ENCODE measurements around the gene TBATA.
"Not testable (repeated sequence)": the region's sequence is repeated elsewhere in the genome, so short reads cannot be mapped to it uniquely, and the experiment has no call there.

Gene TBATA

DNA sequence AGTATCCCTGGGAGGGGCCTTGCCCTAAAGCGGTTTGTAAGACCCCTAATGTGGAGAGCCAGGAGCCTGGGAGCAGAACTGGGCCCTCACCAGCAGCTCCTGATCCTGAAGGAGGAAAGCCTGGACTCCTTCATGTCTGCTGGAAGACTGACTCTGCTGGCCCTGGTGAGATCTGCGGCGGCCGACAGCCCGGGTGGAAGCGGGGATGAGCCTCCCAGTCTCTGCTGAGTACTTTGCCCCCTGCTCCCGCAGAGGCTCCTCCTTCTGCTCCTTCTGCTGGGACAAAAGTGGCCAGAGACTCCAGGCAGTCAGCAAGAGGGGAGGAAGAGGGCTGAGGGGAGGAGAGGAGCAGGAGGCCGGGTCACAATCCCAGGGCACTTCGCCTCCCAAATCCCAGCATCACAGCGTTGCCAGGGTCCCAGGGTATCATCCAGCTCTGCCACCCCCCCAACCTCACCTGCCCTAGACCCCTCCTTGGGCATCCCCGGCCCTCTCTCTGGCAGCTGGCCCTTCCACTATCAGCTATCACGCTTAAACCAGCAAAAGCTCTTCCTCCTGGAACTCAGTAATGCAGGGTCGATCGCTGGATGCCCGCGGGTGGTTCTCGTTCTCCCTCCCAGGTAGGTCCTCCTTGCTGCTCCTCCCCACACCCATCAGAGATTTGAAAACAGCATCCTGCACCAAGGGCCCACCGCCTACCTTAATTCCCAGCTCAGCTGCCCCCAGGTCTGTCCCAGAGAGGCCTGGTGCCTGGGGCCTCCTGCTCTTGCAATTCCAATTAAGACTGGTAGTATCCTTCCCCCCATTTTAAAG lies 7.9 kb downstream of the TBATA start:
- DNase-seq, result no peak

DNA sequence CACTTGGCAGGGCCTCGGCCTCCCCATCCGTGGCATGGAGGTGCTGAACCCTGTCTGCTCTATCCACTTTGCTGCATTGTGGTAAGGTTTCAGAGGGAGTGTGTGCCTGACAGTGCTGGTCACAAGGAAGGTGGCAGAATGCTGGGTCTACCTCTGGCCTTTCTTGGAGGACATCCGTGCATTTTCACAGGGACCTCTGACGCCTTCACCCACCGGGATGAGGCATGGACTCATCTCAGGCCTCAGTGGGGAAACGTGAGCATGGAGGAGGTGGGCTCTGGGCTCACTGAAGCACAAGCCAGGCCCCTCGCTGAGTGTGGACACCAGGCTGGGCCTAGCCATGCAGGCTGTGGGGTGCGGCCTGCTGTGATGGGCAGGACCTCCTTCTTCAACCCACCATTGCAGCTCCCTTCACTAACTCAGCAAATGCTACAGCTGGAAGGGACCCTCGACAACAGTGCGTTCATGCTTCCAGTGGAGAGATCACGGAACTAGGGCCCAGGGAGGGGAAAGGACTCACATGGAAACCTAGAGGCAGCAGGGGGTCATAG lies 8.6 kb downstream of the TBATA start:
- DNase-seq, result no peak

DNA sequence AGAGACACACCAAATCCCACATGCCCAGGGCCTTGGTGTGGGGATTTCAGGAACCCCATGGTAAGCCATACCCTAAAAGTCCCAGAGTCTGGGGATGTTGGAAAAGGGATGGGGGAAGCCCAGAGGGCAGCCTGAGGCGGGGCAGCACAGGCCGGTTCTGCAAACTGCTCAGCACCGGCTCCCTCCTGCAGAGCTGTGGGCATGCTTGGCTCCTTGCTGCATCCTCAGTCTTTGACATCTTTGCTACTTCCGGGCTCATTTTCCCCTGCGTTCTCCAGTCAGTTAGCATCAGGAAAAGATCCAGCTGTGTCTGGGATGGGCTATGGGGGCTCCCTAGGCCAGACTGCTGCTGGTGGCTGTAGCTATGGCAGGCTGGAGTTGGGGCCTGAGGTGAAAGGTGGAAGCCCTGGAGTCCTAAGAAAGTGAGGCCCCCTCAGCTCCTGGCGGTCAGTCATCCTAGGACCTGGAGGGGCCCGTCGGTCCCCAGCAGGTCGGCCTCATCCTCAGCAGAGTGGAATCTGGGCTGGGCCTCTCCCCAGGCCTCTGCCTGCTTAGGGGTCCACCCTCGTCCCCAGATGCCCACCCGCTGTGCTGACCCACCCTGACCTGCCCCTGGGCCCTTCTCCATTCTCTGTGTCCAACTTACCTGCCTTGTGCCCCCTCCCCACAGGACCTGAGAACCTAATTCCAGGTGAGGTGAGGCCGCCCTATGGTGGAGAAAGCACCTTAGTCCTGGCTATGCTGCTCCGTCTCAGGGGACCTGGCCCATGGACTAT lies 9.3 kb downstream of the TBATA start:
- DNase-seq, result no peak

DNA sequence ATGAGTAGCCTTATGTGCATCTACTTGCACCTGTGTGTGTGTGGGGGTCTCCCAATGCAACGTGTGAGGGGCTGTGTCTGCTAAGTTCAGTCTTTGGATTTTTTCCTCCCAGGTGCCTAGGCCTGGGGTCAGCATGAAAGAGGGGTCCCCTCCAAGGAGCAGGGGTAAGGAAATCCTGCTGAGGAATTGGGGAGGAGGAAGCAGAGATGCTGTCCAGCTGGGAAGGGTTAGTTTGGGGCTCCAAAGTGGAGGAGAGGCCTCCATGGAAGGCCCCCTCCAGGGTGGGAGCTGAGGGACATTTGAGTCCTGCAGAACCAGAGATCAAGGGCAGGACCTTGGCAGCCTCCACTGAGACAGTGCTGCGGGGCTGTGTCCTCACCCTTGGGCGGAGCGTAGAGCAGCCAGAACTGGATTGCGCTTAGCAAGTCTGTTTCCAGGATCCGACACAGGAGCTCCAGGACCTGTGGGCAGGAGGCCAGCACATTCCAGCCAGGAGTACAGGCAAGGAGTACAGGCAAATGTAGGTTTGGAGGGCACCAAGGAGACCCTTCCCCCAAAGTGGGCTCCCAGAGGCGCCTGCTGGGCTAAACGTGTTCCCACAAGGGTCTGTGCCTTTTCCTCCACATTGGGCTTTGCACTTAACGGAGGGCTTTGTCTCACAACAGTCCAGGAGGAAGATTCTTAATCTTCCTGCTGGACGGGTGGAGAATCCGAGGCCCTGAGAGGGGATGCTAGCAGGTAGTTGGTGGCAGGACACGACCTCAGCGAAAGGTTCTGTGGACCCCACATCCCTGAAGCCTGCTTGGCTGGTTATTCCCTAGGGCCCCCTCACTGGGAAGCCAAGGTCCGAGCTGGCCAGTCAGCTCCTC lies 10.1 kb downstream of the TBATA start:
- DNase-seq, result no peak

DNA sequence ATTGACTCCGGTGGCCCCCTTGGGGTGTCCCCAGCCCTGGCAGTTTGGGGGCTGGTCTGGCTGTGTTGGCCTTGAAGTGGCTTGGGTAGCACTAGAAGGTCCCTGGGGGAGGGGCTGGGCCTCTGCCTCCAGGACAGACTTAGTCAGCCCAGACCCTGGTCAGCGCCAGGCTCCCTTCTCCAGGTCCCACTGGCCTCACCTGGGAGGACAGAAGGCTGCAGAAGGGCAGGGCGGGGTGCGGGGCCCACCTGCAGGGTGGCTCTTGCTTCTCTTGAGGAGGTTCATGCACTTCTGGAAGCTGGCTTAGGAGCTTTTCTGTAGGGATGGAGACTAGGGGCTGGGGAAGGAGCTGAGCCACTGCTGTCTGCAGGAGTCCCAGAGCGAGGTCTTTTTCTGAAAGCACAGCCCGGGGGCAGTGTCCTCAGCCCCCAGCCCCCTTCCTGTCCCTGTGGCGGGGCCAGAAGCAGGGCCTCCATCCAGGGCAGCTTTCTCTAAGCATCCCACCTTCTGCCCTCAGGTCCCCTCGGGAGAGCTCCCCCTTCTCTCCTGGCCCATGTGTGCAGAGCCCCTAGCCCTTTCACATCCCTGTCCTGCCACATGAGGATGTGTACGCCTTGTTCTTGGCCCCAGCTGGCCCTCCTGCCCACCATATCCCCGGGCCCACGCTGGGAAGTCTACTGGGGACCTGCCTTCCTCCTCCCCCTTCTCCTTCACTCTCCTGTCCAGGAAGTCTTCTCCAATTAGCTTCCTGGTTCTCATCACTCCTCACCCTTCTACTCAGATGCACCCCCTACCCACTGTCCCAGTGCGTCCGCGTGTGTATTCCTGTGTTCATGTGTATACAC lies 11.0 kb downstream of the TBATA start:
- no peak for DNase-seq

DNA sequence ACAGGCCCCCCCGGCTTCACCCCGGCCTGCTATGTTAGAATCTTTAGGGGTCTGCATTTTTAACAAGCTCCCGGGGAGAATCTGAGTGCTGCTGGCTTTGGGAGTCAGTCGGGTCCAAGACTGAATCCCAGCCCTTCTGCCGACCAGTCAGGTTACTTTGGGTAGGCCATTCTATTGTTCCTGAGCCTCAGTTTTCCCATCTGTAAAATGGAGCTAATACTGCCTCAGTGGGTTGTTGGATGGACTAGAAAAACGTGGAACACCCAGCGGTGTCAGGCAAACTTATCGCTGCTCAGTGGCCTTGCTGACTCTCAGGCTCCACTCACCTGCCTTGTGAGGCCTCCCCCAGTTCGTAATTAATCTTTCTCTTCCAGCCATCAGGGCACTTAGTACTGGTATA lies 11.7 kb downstream of the TBATA start:
- no peak for DNase-seq

DNA sequence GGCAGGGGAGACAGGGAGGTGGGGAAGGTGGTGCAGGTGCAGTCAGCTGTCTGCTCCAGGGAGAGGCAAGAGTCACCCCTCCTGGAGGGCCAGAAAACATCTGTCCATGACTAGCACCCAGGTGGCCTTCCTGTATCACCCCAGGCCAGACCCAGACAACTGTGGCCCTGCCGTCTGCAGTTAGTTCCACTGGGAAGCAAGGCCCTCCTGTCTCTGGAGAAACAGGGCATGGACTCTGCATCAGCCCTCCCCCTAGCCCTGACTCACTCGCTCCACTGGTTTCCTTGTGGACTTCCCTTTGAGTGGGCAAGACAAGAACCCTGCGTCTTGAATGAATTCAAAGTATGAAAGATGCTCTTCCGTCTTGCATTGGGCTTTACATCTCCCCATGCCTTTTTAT lies 12.6 kb downstream of the TBATA start:
- DNase-seq, result no peak

DNA sequence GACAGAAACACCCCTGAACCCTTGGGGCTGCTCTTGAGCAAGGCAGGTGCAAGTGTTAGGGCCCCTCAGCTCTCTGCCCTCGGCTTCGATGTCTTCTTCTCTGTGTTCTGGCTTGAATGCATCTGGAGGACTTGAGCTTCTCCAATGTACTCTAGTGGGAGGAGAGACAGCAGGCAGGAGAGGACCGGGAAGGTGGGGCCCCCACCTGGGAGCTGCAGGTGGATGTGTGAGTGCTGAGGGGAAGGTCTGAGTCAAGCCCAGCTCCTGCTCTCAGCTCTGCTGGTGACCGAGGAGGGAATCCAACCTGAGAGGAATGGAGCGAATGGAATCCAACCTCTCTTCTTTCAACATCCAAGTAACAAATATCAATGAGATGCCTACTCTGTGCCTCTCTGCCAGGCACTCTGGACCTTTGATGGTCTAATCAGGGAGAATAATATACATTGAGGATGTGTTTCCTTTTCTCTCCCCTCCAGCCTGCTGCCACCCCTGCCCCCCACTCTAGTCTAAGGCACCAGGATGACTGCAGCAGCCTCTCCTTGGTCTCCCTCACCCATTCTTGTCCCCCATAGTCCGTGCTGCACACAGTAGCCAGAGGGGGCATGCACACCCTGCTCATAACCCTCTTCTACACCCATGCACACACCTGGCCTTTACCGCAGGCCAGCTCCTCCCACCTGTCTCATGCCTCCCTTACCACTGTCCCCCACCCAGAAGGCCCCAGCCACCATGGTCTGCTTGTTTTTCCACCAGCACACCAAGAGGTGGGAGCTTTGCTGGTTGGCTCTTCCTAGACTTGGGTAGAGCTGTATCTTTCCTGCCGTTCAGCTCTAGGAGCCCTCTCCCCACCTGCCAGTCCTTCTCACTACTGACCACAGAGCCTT lies 13.6 kb downstream of the TBATA start:
- no peak for DNase-seq

DNA sequence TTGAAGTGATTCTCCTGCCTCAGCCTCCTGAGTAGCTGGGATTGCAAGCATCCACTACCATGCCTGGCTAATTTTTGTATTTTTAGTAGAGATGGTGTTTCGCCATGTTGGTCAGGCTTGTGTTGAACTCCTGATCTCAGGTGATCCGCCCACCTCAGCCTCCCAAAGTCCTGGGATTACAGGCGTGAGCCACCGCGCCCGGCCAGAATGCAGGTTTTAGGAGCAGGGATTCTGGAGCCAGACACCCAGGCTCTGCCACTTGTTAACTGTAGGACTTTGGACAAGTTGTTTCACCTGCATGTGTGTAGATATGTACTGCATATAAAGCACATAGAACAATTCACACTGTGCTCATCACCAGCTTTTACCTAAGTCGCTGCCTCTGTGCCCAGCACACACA lies 14.7 kb downstream of the TBATA start:
- DNase-seq, result not testable (repeated sequence)

DNA sequence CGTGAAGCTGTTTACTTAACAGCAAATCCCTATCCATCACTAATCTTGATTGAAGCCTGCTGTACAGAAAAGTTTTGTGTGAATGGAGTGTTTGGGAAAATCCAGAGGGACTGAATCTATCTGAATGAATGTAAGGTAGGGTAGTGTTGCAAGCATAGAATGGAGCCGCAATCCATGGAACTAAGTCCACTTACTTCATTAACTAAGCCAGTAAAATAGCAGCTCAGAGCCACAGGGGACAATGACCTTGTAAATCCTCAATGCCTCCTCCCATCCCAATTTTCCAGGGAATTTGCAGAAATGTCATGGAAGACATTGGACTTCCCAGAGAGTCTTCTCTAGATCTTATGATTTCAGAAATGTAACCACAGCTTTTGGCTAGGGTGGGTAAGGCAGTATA lies 15.2 kb downstream of the TBATA start:
- no peak for DNase-seq

DNA sequence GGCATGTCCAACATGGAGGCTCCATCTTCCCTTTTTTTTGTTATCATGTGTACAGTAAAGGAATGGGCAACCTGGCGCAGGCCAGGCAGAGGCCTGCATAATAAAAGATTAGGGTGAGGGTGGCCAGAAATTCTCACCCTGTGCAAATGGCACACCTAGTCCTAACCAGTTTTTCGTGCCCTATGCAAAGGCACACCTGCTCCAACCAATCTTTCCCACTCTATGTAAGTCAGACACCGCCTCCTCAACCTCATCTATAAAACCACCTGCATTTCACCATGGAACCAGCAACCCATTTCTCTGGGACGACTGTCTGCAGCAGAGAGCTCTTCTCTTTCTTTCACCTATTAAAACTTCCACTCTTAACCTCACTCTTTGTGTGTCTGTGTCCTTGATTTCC lies 16.1 kb downstream of the TBATA start:
- DNase-seq, result no peak

DNA sequence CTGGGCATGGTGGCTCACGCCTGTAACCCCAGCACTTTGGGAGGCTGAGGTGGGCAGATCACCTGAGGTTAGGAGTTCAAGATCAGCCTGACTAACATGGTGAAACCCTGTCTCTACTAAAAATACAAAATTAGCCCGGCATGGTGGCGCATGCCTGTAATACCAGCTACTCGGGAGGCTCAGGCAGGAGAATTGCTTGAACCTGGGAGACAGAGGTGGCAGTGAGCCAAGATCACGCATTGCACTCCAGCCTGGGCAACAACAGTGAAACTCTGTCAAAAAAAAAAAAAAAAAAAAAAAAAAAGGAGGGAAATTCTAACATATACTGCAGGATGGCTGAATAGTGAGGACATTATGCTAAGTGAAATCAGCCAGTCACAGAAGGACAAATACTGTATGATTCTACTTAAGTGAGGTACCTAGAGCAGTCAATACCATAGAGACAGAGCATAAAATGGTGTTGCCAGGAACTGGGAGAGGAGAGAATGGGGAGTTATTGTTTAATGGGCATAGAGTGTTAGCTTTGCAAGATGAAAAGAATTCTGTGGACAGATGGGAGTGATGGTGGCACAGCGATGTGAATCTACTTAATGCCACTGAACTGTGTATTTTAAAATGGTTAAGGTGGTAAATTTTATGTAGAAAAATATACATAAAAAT lies 17.0 kb downstream of the TBATA start:
- DNase-seq, result not testable (repeated sequence)

DNA sequence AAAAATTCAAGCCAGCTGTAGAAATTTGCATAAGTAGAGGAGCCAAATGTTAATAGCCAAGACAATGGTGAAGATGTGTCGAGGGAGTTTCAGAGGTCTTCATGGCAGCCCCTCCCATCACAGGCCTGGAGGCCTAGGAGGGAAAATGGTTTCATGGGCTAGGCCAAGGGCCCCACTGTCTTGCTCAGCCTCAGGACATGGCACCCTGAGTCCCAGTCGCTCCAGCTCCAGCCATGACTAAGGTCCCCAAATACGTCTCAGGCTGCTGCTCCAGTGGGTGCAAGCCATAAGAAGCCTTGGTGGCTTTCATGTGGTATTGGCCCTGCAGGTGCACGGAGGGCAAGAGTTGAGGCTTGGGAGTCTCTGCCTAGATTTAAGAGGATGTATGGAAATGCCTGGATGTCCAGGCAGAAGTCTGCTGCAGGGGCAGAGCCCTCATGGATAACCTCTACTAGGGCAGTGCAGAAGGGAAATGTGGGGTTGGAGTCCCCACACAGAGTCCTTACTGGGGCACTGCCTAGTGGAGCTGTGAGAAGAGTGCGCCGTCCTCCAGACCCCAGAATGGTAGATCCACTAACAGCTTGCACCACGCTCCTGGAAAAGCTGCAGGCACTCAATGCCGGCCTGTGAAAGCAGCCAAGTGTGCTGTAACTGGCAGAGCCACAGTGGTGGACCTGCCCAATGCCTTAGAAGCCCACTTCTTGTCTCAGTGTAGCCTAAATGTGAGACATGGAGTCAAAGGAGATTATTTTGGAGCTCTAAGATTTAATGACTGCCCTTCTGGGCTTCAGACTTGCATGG lies 19.2 kb downstream of the TBATA start:
- no peak for DNase-seq

DNA sequence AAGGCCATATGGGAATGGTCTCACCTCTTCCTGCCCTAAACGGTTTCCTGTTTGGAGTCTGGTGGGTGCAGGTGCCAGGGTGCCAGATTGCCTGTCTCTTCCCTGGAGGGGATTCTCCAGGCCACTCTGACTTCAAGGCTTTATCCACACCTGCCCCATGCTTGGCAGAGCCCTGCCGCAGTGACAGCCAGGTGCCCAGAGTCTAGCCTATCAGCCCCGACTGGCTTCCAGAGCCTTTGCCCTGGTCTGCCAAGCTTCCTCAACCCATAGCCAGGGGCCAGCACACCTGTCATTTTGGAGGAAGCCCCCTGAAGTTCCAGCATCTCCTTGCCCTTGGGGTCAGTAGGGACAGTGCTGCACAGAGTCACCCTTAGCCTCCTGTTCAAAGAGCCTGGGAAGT lies 21.6 kb downstream of the TBATA start:
- no peak for DNase-seq

DNA sequence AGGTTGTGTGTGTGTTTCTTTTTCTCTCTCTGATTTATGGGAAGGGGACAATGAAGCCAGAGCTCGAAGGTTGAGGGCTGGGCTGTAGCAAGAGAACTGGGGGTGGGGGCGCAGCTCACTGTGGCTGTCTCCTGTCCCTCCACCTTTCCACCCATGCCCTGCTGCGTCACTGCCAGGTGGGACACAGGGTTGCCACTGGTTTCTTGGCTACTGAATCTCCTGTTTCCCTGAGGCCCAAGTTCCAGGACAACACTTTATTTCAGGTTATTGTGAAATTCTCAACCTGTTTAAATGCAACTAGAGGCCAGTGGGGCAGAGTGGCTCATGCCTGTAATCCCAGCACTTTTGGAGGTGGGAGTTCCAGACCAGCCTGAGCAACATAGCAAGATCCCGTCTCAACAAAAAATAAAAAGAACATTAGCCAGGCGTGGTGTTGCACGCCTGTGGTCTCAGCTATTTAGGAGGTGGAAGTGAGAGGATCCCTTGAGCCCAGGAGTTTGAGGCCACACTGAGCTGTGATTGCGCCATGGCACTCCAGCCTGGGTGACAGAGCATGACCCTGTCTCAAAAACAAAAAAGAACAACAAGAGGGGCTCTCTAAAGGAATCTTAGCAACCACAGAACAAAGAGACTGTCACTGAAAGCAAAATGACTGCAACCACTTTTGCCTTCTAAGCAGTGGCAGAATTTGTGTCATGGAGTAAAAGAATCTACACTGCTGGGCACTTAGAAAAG lies 22.6 kb downstream of the TBATA start:
- no peak for DNase-seq

DNA sequence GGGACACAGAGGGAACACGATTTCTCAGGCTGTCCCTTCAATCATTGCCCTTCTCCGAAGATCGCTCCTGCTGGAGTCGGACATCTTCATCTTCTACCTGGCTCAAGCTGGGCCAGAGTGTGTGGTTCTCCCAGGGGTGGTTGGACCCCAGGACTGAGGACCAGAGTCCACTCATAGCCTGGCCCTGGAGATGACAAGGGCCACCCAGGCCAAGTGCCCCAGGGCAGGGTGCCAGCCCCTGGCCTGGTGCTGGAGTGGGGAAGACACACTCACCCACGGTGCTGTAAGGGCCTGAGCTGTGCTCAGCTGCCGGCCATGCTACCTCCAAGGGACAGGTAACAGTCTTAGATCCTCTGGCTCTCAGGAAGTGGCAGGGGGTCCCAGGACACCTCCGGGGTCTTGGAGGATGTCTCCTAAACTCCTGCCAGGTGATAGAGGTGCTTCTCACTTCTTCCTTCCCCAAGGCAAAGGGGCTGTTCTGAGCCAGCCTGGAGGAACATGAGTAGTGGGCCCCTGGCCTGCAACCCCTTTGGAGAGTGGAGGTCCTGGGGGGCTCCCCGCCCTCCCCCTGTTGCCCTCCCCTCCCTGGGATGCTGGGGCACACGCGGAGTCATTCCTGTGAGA lies 23.3 kb downstream of the TBATA start:
- DNase-seq, result no peak

DNA sequence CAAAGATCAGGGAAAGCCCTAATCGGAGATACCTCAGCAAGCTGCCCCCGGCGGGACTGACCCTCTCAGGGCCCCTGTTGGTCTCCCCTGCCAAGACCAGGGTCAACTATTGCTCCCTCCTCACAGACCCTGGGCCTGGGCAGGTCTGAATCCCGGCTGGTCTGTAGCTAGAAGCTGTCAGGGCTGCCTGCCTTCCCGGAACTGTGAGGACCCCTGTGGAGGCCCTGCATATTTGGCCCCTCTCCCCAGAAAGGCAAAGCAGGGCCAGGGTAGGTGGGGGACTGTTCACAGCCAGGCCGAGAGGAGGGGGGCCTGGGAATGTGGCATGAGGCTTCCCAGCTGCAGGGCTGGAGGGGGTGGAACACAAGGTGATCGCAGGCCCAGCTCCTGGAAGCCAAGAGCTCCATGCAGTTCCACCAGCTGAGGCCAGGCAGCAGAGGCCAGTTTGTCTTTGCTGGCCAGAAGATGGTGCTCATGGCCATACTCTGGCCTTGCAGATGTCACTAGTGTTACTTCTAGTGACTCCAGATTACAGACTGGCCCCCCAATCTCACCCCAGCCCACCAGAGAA lies 24.1 kb downstream of the TBATA start:
- DNase-seq, result no peak

DNA sequence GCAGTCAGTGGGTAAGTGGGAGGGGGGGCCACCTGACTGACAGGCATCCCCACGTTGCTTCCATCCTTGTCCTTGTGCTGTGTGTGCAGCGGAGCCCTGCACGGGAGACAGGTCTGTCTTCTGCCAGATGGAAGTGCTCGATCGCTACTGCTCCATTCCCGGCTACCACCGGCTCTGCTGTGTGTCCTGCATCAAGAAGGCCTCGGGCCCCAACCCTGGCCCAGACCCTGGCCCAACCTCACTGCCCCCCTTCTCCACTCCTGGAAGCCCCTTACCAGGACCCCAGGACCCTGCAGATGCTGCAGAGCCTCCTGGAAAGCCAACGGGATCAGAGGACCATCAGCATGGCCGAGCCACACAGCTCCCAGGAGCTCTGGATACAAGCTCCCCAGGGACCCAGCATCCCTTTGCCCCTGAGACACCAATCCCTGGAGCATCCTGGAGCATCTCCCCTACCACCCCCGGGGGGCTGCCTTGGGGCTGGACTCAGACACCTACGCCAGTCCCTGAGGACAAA lies 24.8 kb downstream of the TBATA start:
- DNase-seq, result no peak
